Muscle layer of duodenum (tissue), 2 donors: ENCODE measurements around the gene DAGLA.

Experiments used
- H3K27ac ChIP-seq: one replicate; pipeline ENCODE4 v1.7.0; 2013; ENCODE audit warnings: mild to moderate bottlenecking, low read length
- H3K27me3 ChIP-seq: one replicate; pipeline ENCODE4 v1.7.0; 2013; ENCODE audit warnings: low read depth, mild to moderate bottlenecking, control low read depth, low read length
- H3K36me3 ChIP-seq, 2 donors: one replicate each; pipeline ENCODE4 v1.7.0; 2013; ENCODE audit warnings: low read length in 2 of 2, control low read depth in 1 of 2, mild to moderate bottlenecking in 1 of 2; ENCODE audit not compliant: insufficient read depth in 2 of 2, control insufficient read depth in 1 of 2
- H3K4me1 ChIP-seq, 2 donors: one replicate each; pipeline ENCODE4 v1.7.0; 2013; ENCODE audit warnings: low read length in 2 of 2, mild to moderate bottlenecking in 2 of 2, control low read depth in 1 of 2, moderate library complexity in 1 of 2; ENCODE audit not compliant: insufficient read depth in 2 of 2, control insufficient read depth in 1 of 2
- H3K4me3 ChIP-seq, 2 donors: one replicate each; pipeline ENCODE4 v1.7.0; 2013; ENCODE audit warnings: low read length in 2 of 2, low read depth in 1 of 2, mild to moderate bottlenecking in 1 of 2
- H3K9me3 ChIP-seq, 2 donors: one replicate each; pipeline ENCODE4 v1.7.0; 2013; ENCODE audit warnings: low read length in 2 of 2, control low read depth in 1 of 2, mild to moderate bottlenecking in 1 of 2; ENCODE audit not compliant: control insufficient read depth in 1 of 2
- donor health status: healthy.

DAGLA gene

GRCh38 chr11:61793083-61793828 lies 113.1 kb downstream of the DAGLA start:
- H3K36me3 ChIP-seq: peaks cover 20 to 33% of the 10 kb centered on the region in 2 donors
- H3K4me3 ChIP-seq: peak overlapping the region; percentile 82 to 86
- H3K27ac ChIP-seq: peak overlapping the region; percentile 93
- no peaks in the 10 kb centered on the region for H3K27me3 ChIP-seq
- no peaks in the 10 kb centered on the region for H3K9me3 ChIP-seq
- peaks cover 4 to 26% of the 10 kb centered on the region in 2 donors for H3K4me1 ChIP-seq

DNA sequence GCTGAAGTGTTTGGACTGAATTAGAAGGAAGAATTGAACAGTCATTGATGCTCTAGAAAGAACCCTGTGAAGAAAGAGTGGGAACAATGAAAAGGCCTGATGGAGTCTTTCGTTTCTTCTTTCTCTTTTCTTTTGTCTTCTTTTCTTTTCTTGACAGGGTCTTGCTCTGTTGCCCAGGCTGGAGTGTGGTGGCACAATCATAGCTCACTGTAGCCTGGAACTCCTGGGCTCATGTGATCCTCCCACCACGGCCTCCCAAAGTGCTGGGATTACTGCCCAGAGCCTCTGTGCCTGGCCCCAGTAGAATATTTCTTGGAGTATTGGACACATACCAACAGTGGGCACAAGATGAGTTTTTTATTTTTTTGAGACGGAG lies 113.6 kb downstream of the DAGLA start:
- Histone ChIP-seq H3K27me3 (no peaks in the 10 kb centered on the region), H3K9me3 (no peaks in the 10 kb centered on the region), H3K27ac (no peak overlapping the region), H3K4me1 (peaks cover 4 to 26% of the 10 kb centered on the region in 2 donors), H3K4me3 (no peak overlapping the region), H3K36me3 (peaks cover 16 to 28% of the 10 kb centered on the region in 2 donors)

- Histone ChIP-seq H3K4me1 (peaks cover 4 to 26% of the 10 kb centered on the region in 2 donors), H3K36me3 (peaks cover 8 to 21% of the 10 kb centered on the region in 2 donors), H3K4me3 (no peak overlapping the region), H3K27ac (no peak overlapping the region), H3K9me3 (no peaks in the 10 kb centered on the region), H3K27me3 (no peaks in the 10 kb centered on the region)
These were observed 114.4 kb downstream of the DAGLA start for GRCh38 chr11:61794579-61794978.

GRCh38 chr11:61795459-61795858 lies 115.3 kb downstream of the DAGLA start:
- H3K9me3 ChIP-seq: no peaks in the 10 kb centered on the region
- H3K27me3 ChIP-seq: no peaks in the 10 kb centered on the region
- H3K27ac ChIP-seq: no peak overlapping the region
- peaks cover 6 to 13% of the 10 kb centered on the region in 2 donors for H3K36me3 ChIP-seq
- H3K4me3 ChIP-seq: no peak overlapping the region
- H3K4me1 ChIP-seq: peaks cover 4 to 26% of the 10 kb centered on the region in 2 donors

DNA sequence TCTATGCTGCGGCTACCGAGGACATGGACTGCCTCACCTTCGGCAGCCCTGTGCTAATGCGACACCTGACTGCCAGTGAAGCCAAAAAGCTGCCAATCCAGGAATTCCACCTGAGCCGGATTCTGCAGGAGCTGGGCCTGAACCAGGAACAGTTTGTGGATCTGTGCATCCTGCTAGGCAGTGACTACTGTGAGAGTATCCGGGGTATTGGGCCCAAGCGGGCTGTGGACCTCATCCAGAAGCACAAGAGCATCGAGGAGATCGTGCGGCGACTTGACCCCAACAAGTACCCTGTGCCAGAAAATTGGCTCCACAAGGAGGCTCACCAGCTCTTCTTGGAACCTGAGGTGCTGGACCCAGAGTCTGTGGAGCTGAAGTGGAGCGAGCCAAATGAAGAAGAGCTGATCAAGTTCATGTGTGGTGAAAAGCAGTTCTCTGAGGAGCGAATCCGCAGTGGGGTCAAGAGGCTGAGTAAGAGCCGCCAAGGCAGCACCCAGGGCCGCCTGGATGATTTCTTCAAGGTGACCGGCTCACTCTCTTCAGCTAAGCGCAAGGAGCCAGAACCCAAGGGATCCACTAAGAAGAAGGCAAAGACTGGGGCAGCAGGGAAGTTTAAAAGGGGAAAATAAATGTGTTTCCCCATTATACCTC lies 115.8 kb downstream of the DAGLA start:
- H3K4me1 ChIP-seq: peaks cover 4 to 24% of the 10 kb centered on the region in 2 donors
- H3K36me3 ChIP-seq: peaks cover 5 to 13% of the 10 kb centered on the region in 2 donors
- no peaks in the 10 kb centered on the region for H3K27me3 ChIP-seq
- no peaks in the 10 kb centered on the region for H3K9me3 ChIP-seq
- no peak overlapping the region for H3K27ac ChIP-seq
- no peak overlapping the region for H3K4me3 ChIP-seq
